ENCODE results near the gene GNAL.
"Not testable (repeated sequence)": the region's sequence is repeated elsewhere in the genome, so short reads cannot be mapped to it uniquely, and the experiment has no call there.

GNAL gene

DNA sequence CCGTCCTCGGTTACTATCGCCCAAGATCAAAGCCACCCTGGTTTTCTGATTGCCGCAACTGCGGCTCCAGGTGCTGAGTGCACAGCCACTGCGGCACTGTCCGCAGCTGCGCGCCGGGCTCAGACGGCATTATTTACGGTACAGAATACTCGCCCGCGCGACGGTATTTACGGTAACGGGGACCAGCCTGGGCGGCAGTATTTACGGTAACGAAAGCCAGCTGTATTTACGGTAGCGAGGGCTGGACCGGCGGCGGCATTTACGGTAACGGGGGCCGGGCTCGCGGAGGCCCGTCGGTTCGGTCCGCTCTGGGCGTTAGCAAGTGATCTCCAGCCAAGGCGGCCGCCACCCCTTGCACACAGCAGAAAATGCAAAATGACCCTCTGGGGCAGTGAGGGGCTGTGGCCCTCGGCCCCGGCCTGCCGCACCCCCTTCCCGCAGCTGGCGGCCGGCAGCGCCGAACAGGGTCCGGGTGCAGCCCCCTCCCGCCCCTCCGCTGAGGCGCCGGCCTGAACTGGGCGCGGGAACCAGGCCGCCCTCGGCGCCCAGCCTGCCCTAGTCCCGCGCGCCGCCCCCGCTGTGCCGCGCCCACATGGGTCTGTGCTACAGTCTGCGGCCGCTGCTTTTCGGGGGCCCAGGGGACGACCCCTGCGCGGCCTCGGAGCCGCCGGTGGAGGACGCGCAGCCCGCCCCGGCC, at the start of gene GNAL:
GNAL (plus strand) TSS at position 293 of the 697 bp plus-strand sequence; CDS start at position 593, 300 bp downstream.
- peak; percentile 83 to 88 for DNase-seq
- intact Hi-C loops (cut with DNase I; ENCODE audit: low total_unique reads) = loop anchor here (10.0 kb wide), 1 partner anchor 156 kb away; no protein-coding TSS in a partner anchor
- peaks cover 0 to 15% (median 7%) of the 10 kb centered on the region in 4 donors for H3K4me1 ChIP-seq
- H3K27me3 ChIP-seq = no peaks in the 10 kb centered on the region
- H3K27ac ChIP-seq = peak within 1 kb of the TSS; percentile 67 to 77
- no peaks in the 10 kb centered on the region for H3K36me3 ChIP-seq
- TF ChIP-seq, protein P1, sequence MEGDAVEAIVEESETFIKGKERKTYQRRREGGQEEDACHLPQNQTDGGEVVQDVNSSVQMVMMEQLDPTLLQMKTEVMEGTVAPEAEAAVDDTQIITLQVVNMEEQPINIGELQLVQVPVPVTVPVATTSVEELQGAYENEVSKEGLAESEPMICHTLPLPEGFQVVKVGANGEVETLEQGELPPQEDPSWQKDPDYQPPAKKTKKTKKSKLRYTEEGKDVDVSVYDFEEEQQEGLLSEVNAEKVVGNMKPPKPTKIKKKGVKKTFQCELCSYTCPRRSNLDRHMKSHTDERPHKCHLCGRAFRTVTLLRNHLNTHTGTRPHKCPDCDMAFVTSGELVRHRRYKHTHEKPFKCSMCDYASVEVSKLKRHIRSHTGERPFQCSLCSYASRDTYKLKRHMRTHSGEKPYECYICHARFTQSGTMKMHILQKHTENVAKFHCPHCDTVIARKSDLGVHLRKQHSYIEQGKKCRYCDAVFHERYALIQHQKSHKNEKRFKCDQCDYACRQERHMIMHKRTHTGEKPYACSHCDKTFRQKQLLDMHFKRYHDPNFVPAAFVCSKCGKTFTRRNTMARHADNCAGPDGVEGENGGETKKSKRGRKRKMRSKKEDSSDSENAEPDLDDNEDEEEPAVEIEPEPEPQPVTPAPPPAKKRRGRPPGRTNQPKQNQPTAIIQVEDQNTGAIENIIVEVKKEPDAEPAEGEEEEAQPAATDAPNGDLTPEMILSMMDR (IDR thresholded peaks at IDR 0.05) = no peak
- no peaks in the 10 kb centered on the region for H3K9me3 ChIP-seq
- peak within 1 kb of the TSS; percentile 65 to 78 for H3K4me3 ChIP-seq

DNA sequence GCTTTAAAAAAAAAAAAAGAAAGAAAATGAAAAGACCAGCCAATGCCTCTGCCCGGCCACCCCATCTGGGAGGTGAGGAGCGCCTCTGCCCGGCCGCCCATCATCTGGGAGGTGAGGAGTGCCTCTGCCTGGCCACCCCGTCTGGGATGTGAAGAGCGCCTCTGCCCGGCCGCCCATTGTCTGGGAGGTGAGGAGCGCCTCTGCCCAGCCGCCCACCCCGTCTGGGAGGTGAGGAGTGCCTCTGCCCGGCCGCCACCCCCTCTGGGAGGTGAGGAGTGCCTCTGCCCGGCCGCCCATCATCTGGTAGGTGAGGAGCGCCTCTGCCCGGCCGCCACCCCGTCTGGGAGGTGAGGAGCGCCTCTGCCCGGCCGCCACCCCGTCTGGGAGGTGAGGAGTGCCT, 41.8 kb upstream of the GNAL start:
- DNase-seq; H3K36me3 ChIP-seq; H3K9me3 ChIP-seq; H3K27ac ChIP-seq; H3K4me1 ChIP-seq; H3K27me3 ChIP-seq; intact Hi-C loops (cut with DNase I; ENCODE audit: low total_unique reads); H3K4me3 ChIP-seq: not testable (repeated sequence)

DNA sequence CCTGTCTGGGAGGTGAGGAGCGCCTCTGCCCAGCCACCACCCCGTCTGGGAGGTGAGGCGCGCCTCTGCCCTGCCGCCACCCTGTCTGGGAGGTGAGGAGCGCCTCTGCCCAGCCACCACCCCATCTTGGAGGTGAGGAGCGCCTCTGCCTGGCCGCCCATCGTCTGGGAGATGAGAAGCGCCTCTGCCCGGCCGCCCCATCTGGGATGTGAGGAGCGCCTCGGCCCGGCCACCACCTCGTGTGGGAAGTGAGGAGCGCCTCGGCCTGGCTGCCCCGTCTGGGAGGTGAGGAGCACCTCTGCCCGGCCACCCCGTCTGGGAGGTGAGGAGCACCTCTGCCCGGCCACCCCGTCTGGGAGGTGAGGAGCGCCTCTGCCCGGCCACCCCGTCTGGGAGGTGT, 41.3 kb upstream of the GNAL start:
- intact Hi-C loops (cut with DNase I; ENCODE audit: low total_unique reads); H3K9me3 ChIP-seq: not testable (repeated sequence)

DNA sequence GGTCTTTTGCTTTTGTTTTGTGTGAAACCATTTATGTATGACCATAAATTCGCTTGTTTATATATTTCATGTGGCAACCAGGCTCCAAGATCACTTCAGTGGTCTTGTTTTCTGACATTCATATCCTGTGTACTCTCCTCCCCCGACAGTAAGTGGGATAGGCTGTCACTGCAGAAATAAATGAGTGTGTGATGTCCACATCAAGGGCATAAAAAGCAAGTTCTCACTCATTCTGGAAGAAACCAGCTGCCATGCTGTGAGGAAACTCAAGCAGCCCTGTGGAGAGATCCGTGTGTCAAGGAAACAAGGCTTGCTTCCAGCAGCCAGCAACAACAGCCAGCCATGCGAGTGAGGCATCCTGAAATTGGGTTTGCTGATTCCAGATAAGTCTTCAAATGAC, 39.2 kb upstream of the GNAL start:
- no peaks in the 10 kb centered on the region for H3K36me3 ChIP-seq
- intact Hi-C loops (cut with DNase I; ENCODE audit: low total_unique reads) = no loop called here
- H3K4me3 ChIP-seq = no peak overlapping the region
- TF ChIP-seq, protein P1 (IDR thresholded peaks at IDR 0.05) = no peak
- H3K27ac ChIP-seq = no peak overlapping the region
- no peak for DNase-seq
- H3K4me1 ChIP-seq = no peaks in the 10 kb centered on the region
- H3K9me3 ChIP-seq = peaks cover 0 to 8% (median 4%) of the 10 kb centered on the region in 3 donors
- H3K27me3 ChIP-seq = no peaks in the 10 kb centered on the region

More for the DNA sequence above, 41.3 kb upstream of the GNAL start:
- DNase-seq, H3K27ac ChIP-seq, H3K4me3 ChIP-seq, H3K36me3 ChIP-seq, H3K27me3 ChIP-seq, H3K4me1 ChIP-seq: not testable (repeated sequence)

GRCh38 chr18:11651899-11652298, 37.2 kb upstream of the GNAL start:
- intact Hi-C loops (cut with DNase I; ENCODE audit: low total_unique reads) = no loop called here
- H3K27me3 ChIP-seq = no peaks in the 10 kb centered on the region

GRCh38 chr18:11653521-11653920, 35.5 kb upstream of the GNAL start:
- TF ChIP-seq, protein P1 (IDR thresholded peaks at IDR 0.05) = no peak
- H3K36me3 ChIP-seq = no peaks in the 10 kb centered on the region
- no peak for DNase-seq
- H3K27ac ChIP-seq = no peak overlapping the region
- intact Hi-C loops (cut with DNase I; ENCODE audit: low total_unique reads) = no loop called here
- H3K4me1 ChIP-seq = peaks cover 0 to 7% (median 2%) of the 10 kb centered on the region in 4 donors
- peaks cover 0 to 8% (median 0%) of the 10 kb centered on the region in 3 donors for H3K9me3 ChIP-seq
- H3K4me3 ChIP-seq = no peak overlapping the region
- H3K27me3 ChIP-seq = peaks cover 0 to 3% of the 10 kb centered on the region in 2 donors

More at GRCh38 chr18:11651899-11652298, 37.2 kb upstream of the GNAL start:
- no peak for DNase-seq
- Histone ChIP-seq H3K4me1 (peaks cover 0 to 7% (median 2%) of the 10 kb centered on the region in 4 donors), H3K27ac (no peak overlapping the region), H3K36me3 (no peaks in the 10 kb centered on the region), H3K9me3 (peaks cover 0 to 8% (median 4%) of the 10 kb centered on the region in 3 donors), H3K4me3 (no peak overlapping the region)
- TF ChIP-seq, protein P1 (IDR thresholded peaks at IDR 0.05) = no peak
